Transverse colon (tissue), 4 donors: ENCODE results near the gene ITPRID2. TPM values are rescaled to one million over a fixed set of nuclear protein-coding genes. Genes with fewer than 3 reads are reported as not detected.

Experiments used
- DNase-seq: peaks from one replicate; pipeline ENCODE4 v3.0.0-alpha.2; 2019
- H3K27ac ChIP-seq, 4 donors: fragments of 200-600 bp; sonication (generic); 2 replicates each; pipeline ENCODE4 v1.5.1; 2016 to 2018; ENCODE audit warnings: inconsistent platforms in 4 of 4
- H3K27me3 ChIP-seq: fragments of 200-600 bp; sonication (generic); 2 replicates; pipeline ENCODE4 v1.5.1; 2017; ENCODE audit warnings: inconsistent platforms
- H3K36me3 ChIP-seq, 4 donors: fragments of 200-600 bp; sonication (generic); 2 replicates each; pipeline ENCODE4 v1.5.1; 2017 to 2019; ENCODE audit warnings: inconsistent platforms in 4 of 4
- H3K4me1 ChIP-seq, 4 donors: fragments of 200-600 bp; sonication (generic); 2 replicates each; pipeline ENCODE4 v1.5.1; 2017 to 2020; ENCODE audit warnings: inconsistent platforms in 4 of 4
- H3K4me3 ChIP-seq, 4 donors: fragments of 200-600 bp; sonication (generic); 1 replicate in 1 of 4; 2 replicates in 3 of 4; pipeline versions ENCODE4 v1.5.1 to v1.6.1; 2017 to 2019; ENCODE audit warnings: inconsistent platforms in 4 of 4
- H3K9me3 ChIP-seq, 2 donors: fragments of 200-600 bp; sonication (generic); 2 replicates each; pipeline ENCODE4 v1.5.1; 2017 to 2019; ENCODE audit warnings: inconsistent platforms in 2 of 2
- CTCF ChIP-seq, 5 experiments: fragments of 200-600 bp in 3 of 5; fragments of 450-650 bp in 2 of 5; sonication (generic) in 3 of 5; IDR thresholded peaks; 1 replicate in 2 of 5; 2 replicates in 3 of 5; pipeline ENCODE4 v1.5.1; 2016 to 2017; ENCODE audit warnings: antibody characterized with exemption in 5 of 5, inconsistent platforms in 3 of 5, mild to moderate bottlenecking in 2 of 5, moderate library complexity in 1 of 5
- EP300 ChIP-seq: sonication (generic); formaldehyde crosslinking; IDR thresholded peaks from one replicate; pipeline ENCODE4 v1.6.1; 2017; ENCODE audit warnings: antibody characterized with exemption, low read depth
- POLR2A ChIP-seq: fragments of 450-650 bp; IDR thresholded peaks from one replicate; pipeline ENCODE4 v1.6.1; 2016; ENCODE audit warnings: antibody characterized with exemption, mild to moderate bottlenecking, moderate library complexity
- POLR2AphosphoS5 ChIP-seq, 3 donors: sonication (generic); formaldehyde crosslinking; IDR thresholded peaks; one replicate each; pipeline ENCODE4 v1.6.1; 2016; ENCODE audit warnings: antibody characterized with exemption in 3 of 3
- WGBS, 2 donors: methylation state at CpG; one replicate each; pipeline ENCODE4 v1.1.5; 2018; ENCODE audit warnings: low coverage in 1 of 2; 5-methylcytosine and 5-hydroxymethylcytosine counted together
- in situ Hi-C, 4 donors: fragments of 200-750 bp; cut with MboI; loops; one replicate each; pipeline versions ENCODE4 v1.15.0 to v1.15.1; 2017; ENCODE audit warnings: low sequenced_read_pairs in 3 of 4, low pct_ligation_motif_present in 1 of 4, low pct_unique_long_range_greater_than_20kb in 1 of 4
- intact Hi-C: fragments of 100-400 bp; cut with DNase I; formaldehyde crosslinking; loops from one replicate; pipeline ENCODE4 v1.15.1; 2023; ENCODE audit warnings: low total_unique reads
- total RNA-seq, 4 donors: library from RNA; depleted of rRNA; stranded (reverse); fragments of >200 nt; gene quantifications; one replicate each; pipeline ENCODE4 v1.1.0, GENCODE V29; 2016

The ITPRID2 gene
- total RNA-seq, 4 donors from 2014 or later: 117 to 255 (median 212) TPM

GRCh38 chr2:181887045-181887444 lies 4.5 kb upstream of the ITPRID2 start:
- Histone ChIP-seq H3K36me3 (no peaks in the 10 kb centered on the region), H3K4me3 (no peak overlapping the region), H3K4me1 (peaks cover 0 to 13% (median 10%) of the 10 kb centered on the region in 4 donors), H3K9me3 (no peaks in the 10 kb centered on the region), H3K27ac (no peak overlapping the region), H3K27me3 (no peaks in the 10 kb centered on the region)
- in situ Hi-C loops: no loop called here
- no peak for DNase-seq
- intact Hi-C loops: no loop called here
- TF ChIP-seq EP300 (no peak), POLR2AphosphoS5 (IDR thresholded peaks at IDR 0.05) (no peak), POLR2A (no peak), CTCF (IDR thresholded peaks at IDR 0.05) (no peak)
- WGBS, 2 donors: 65 to 73% methylated on average over 2 of the region's 2 CpGs

- no peak for DNase-seq
- no peak for TF ChIP-seq EP300
- Histone ChIP-seq H3K27me3 (no peaks in the 10 kb centered on the region), H3K27ac (no peak overlapping the region), H3K36me3 (no peaks in the 10 kb centered on the region), H3K9me3 (no peaks in the 10 kb centered on the region), H3K4me1 (peaks cover 0 to 26% (median 19%) of the 10 kb centered on the region in 4 donors), H3K4me3 (no peak overlapping the region)
- intact Hi-C loops: no loop called here
- in situ Hi-C loops: no loop called here
Observed at GRCh38 chr2:181889776-181890175, 1.8 kb upstream of the ITPRID2 start.

- no peaks in the 10 kb centered on the region for H3K27me3 ChIP-seq
- H3K27ac ChIP-seq: peak overlapping the region in 3 of 4 donors; percentile 98 to 99 (median 99)
- 91 to 92% methylated on average over 2 of the region's 2 CpGs for WGBS, 2 donors
- H3K4me1 ChIP-seq: peaks cover 0 to 31% (median 21%) of the 10 kb centered on the region in 4 donors
- no peak for DNase-seq
- no peak for TF ChIP-seq POLR2A
- no peak for TF ChIP-seq CTCF (IDR thresholded peaks at IDR 0.05)
- no peak for TF ChIP-seq EP300
- TF ChIP-seq POLR2AphosphoS5 (IDR thresholded peaks at IDR 0.05): no peak
- H3K9me3 ChIP-seq: no peaks in the 10 kb centered on the region
- intact Hi-C loops: no loop called here
- in situ Hi-C loops: no loop called here
- no peaks in the 10 kb centered on the region for H3K36me3 ChIP-seq
- H3K4me3 ChIP-seq: no peak overlapping the region
Observed at GRCh38 chr2:181890271-181890670, 1.3 kb upstream of the ITPRID2 start.

- WGBS, 2 donors: 0% methylated on average over 58 of the region's 83 CpGs; no CpG with 5 or more reads in 1 of the 2 donors
- H3K36me3 ChIP-seq: no peaks in the 10 kb centered on the region
- TF ChIP-seq EP300 (no peak), POLR2AphosphoS5 (IDR thresholded peaks at IDR 0.05) (peak; percentile 25 to 81 (median 79)), POLR2A (peak; percentile 86), CTCF (IDR thresholded peaks at IDR 0.05) (peak in 3 of 5 experiments; percentile 17 to 33 (median 20))
- H3K4me1 ChIP-seq: peaks cover 0 to 50% (median 32%) of the 10 kb centered on the region in 4 donors
- intact Hi-C loops: no loop called here
- H3K9me3 ChIP-seq: no peaks in the 10 kb centered on the region
- peak; percentile 71 for DNase-seq
- peak overlapping the region; percentile 78 to 93 (median 90) for H3K4me3 ChIP-seq
- in situ Hi-C loops: no loop called here
- no peaks in the 10 kb centered on the region for H3K27me3 ChIP-seq
- peak overlapping the region; percentile 98 to 99 (median 98) for H3K27ac ChIP-seq
Observed at GRCh38 chr2:181891966-181892798, 652 bp downstream of the ITPRID2 start.
